A549 (cell line): Measurements from ENCODE around the gene CAPN11. TPM values are rescaled to one million over a fixed set of nuclear protein-coding genes. Genes with fewer than 3 reads are reported as not detected.

Source experiments
- ATAC-seq, 2 experiments: fragments of 200-7000 bp in 1 of 2; fragments of >200 bp in 1 of 2; cut with Nextera tagmentation in 1 of 2; cut with Tn5 transposase in 1 of 2; 3 replicates each; pipeline versions ENCODE4 v1.8.0 to v1.9.1; 2018 to 2020; ENCODE audit warnings: mild to moderate bottlenecking in 1 of 2, moderate library complexity in 1 of 2
- CTCF ChIA-PET: fragments of 300-600 bp; sonication (Branson Sonifier 250); formaldehyde crosslinking; extraction: SDS; loops from one replicate; lab custom pipeline; 2021; ENCODE audit warnings: antibody characterized with exemption, inconsistent platforms; lab: Yijun Ruan, JAX
- POLR2A ChIA-PET: fragments of 350-600 bp; formaldehyde crosslinking; extraction: SDS; loops from one replicate; lab custom pipeline; 2021; ENCODE audit warnings: antibody characterized with exemption, inconsistent platforms; lab: Yijun Ruan, JAX
- DNase-seq, 2 experiments: peaks; one replicate each; pipeline versions ENCODE4 v3.0.0 to v3.0.0-alpha.2; 2011 to 2016; ENCODE audit warnings: low read depth in 1 of 2, low spot score in 1 of 2
- FAIRE-seq: peaks from 2 replicates; lab custom pipeline; 2011; peaks lifted over from hg19 to GRCh38; lab: Jason Lieb, UNC
- H3K27ac ChIP-seq, 2 experiments: fragments of >200 bp; sonication (Bioruptor Twin); formaldehyde crosslinking; 3 replicates each; pipeline ENCODE4 v1.5.1; 2016 to 2017
- H3K4me1 ChIP-seq: fragments of >200 bp; sonication (Bioruptor Twin); formaldehyde crosslinking; 3 replicates; pipeline ENCODE4 v1.6.1; 2016
- H3K4me2 ChIP-seq: fragments of >200 bp; sonication (Bioruptor Twin); formaldehyde crosslinking; 3 replicates; pipeline ENCODE4 v1.6.1; 2016
- H3K4me3 ChIP-seq: fragments of >200 bp; sonication (Bioruptor Twin); formaldehyde crosslinking; 3 replicates; pipeline ENCODE4 v1.5.1; 2016
- H3K9me3 ChIP-seq: fragments of >200 bp; sonication (Bioruptor Twin); formaldehyde crosslinking; 3 replicates; pipeline ENCODE4 v1.6.1; 2016
- CBX8 ChIP-seq: fragments of 200-600 bp; sonication (generic); IDR thresholded peaks from 2 replicates; pipeline ENCODE4 v1.6.1; 2016
- CEBPB ChIP-seq, 2 experiments: fragments of >200 bp in 1 of 2; sonication (Bioruptor Twin) in 1 of 2; formaldehyde crosslinking in 1 of 2; IDR thresholded peaks; 2 replicates each; pipeline ENCODE4 v1.6.1; 2012 to 2016
- CHD2 ChIP-seq: fragments of 150-350 bp; IDR thresholded peaks from 2 replicates; pipeline ENCODE4 v1.6.1; 2014; ENCODE audit warnings: low read length; ENCODE audit not compliant: partially characterized antibody
- CHD4 ChIP-seq: fragments of 200-600 bp; sonication (generic); IDR thresholded peaks from 2 replicates; pipeline ENCODE4 v1.6.1; 2016; ENCODE audit warnings: antibody characterized with exemption, mild to moderate bottlenecking, borderline replicate concordance
- EHF ChIP-seq: fragments of 250-450 bp; sonication (Bioruptor Pico); IDR thresholded peaks from 2 replicates; pipeline ENCODE4 v1.5.0; 2020; ENCODE audit warnings: mild to moderate bottlenecking
- ESRRA ChIP-seq: fragments of 150-350 bp; IDR thresholded peaks from 2 replicates; pipeline ENCODE4 v1.6.1; 2014; ENCODE audit warnings: mild to moderate bottlenecking, low read length, borderline replicate concordance
- MAFK ChIP-seq: fragments of 450-650 bp; IDR thresholded peaks from 2 replicates; pipeline ENCODE4 v1.6.1; 2014; ENCODE audit not compliant: partially characterized antibody
- NR3C1 ChIP-seq: fragments of >200 bp; sonication (Bioruptor Twin); formaldehyde crosslinking; IDR thresholded peaks from 3 replicates; pipeline ENCODE4 v1.6.1; 2017
- POLR2AphosphoS2 ChIP-seq: conservative IDR thresholded peaks from 2 replicates; pipeline ENCODE4 v1.6.1; 2012; ENCODE audit warnings: low read length, improper control_type of control experiment, inconsistent platforms
- RAD21 ChIP-seq, 2 experiments: fragments of >200 bp in 1 of 2; sonication (Bioruptor Twin) in 1 of 2; formaldehyde crosslinking in 1 of 2; IDR thresholded peaks in 1 of 2; conservative IDR thresholded peaks in 1 of 2; 2 replicates in 1 of 2; 3 replicates in 1 of 2; pipeline ENCODE4 v1.6.1; 2012 to 2018; ENCODE audit warnings: inconsistent platforms in 1 of 2
- RARB ChIP-seq: fragments of 250-450 bp; sonication (Bioruptor Pico); IDR thresholded peaks from 2 replicates; pipeline ENCODE4 v1.8.0; 2021; ENCODE audit warnings: mild to moderate bottlenecking, moderate library complexity
- RCOR1 ChIP-seq: fragments of 150-350 bp; IDR thresholded peaks from 2 replicates; pipeline ENCODE4 v1.6.1; 2014; ENCODE audit warnings: antibody characterized with exemption, low read length, low read depth
- RNF2 ChIP-seq: fragments of 200-600 bp; sonication (generic); IDR thresholded peaks from 2 replicates; pipeline ENCODE4 v1.6.1; 2016; ENCODE audit warnings: low read depth, mild to moderate bottlenecking, antibody characterized with exemption, moderate library complexity, borderline replicate concordance
- WGBS: methylation state at CpG from one replicate; pipeline ENCODE4 v1.1.6; 2017; ENCODE audit errors: missing lambda C conversion rate; 5-methylcytosine and 5-hydroxymethylcytosine counted together
- polyA minus RNA-seq: library from RNA; depleted of rRNA, polyadenylated mRNA; stranded (reverse); fragments of >200 nt; gene quantifications from 2 replicates; pipeline ENCODE4 v1.2.3, GENCODE V29; 2011; rRNA and poly(A)+ RNA removed
- polyA plus RNA-seq, 4 experiments: library from polyadenylated mRNA; depleted of rRNA in 3 of 4; stranded (reverse); fragments of >200 nt; fragmentation: RNase III in 1 of 4; extraction: RNeasy Plus Mini Kit Qiagen cat#74134 plus additional on column Dnase treatment in 1 of 4; gene quantifications; 2 replicates in 3 of 4; 3 replicates in 1 of 4; pipeline ENCODE4 v1.2.3, GENCODE V29; 2011 to 2017
- TF ChIP-seq, protein P1 (sequence below): IDR thresholded peaks from 2 replicates; pipeline ENCODE4 v1.6.1; 2012
- TF ChIP-seq, protein P2 (sequence below): IDR thresholded peaks from 2 replicates; pipeline ENCODE4 v1.6.1; 2012
- TF ChIP-seq, protein P3 (sequence below): fragments of 200-600 bp; sonication (generic); IDR thresholded peaks from 2 replicates; pipeline ENCODE4 v1.6.1; 2016; ENCODE audit warnings: antibody characterized with exemption, mild to moderate bottlenecking, moderate library complexity

Gene CAPN11
- polyA plus RNA-seq (2011; rRNA removed), result 0.10 and 0.25 TPM in 2 replicates
- polyA plus RNA-seq (2012; cell fraction: cytosol; rRNA removed), result 0.04 TPM in 2 replicates
- polyA plus RNA-seq (2012; cell fraction: nucleus; rRNA removed), result 0.14 and 0.31 TPM in 2 replicates
- 0.09 TPM in 1 of 3 replicates, not detected in the others for polyA plus RNA-seq (2017; fragmentation: RNase III; extraction: RNeasy Plus Mini Kit Qiagen cat#74134 plus additional on column Dnase treatment)
- polyA minus RNA-seq, result 0.24 TPM in 1 of 2 replicates, not detected in the other

DNA sequence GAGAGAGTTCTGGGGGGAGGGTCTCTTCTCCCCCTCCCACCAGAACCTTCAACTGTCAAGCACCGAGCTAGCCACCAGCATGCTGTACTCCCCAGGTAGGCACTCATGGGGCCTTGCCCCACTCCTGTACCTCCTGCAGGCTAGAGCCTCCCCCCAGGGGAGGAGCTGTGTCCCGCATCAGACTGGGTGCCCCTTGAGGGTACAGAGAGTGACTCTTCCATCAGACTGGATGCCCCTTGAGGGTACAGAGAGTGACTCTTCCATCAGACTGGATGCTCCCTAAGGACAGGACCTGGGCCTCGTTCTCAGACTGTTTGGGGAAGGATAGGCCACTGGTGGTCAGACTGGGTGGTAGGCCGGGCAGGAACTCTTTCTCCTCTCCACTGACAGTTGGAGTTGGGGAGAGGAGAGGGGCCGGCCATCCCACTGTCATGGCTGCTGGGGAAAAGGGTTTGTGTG is at the start of gene CAPN11:
Gene CAPN11, plus strand, starts transcription at position 51 of the 459 bp plus-strand sequence. Its CDS starts 29 bp downstream, at position 80.
- CTCF ChIA-PET, result interaction anchor here (0.7 kb wide), 1 partner anchor 14 kb away, joined by 3 read pairs; no protein-coding TSS in a partner anchor
- Histone ChIP-seq H3K27ac (no peak within 1 kb of the TSS), H3K4me2 (no peak within 1 kb of the TSS)
- FAIRE-seq (no peak), DNase-seq (no peak)
- TF ChIP-seq ESRRA, result no peak
- no peak for TF ChIP-seq NR3C1
- no peak for TF ChIP-seq CEBPB (IDR thresholded peaks at IDR 0.05)
- TF ChIP-seq, protein P1, sequence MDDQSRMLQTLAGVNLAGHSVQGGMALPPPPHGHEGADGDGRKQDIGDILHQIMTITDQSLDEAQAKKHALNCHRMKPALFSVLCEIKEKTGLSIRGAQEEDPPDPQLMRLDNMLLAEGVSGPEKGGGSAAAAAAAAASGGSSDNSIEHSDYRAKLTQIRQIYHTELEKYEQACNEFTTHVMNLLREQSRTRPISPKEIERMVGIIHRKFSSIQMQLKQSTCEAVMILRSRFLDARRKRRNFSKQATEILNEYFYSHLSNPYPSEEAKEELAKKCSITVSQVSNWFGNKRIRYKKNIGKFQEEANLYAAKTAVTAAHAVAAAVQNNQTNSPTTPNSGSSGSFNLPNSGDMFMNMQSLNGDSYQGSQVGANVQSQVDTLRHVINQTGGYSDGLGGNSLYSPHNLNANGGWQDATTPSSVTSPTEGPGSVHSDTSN, result no peak
- TF ChIP-seq POLR2AphosphoS2, result no peak
- TF ChIP-seq, all 56 proteins: peak for 0
- no peak within 1 kb of the TSS for H3K4me3 ChIP-seq
- H3K4me1 ChIP-seq, result no peaks in the 10 kb centered on the region
- ATAC-seq, result no peak
- POLR2A ChIA-PET, result no interaction called here
- WGBS, result 100% methylated on average over 2 of the region's 5 CpGs
- no peaks in the 10 kb centered on the region for H3K9me3 ChIP-seq

DNA sequence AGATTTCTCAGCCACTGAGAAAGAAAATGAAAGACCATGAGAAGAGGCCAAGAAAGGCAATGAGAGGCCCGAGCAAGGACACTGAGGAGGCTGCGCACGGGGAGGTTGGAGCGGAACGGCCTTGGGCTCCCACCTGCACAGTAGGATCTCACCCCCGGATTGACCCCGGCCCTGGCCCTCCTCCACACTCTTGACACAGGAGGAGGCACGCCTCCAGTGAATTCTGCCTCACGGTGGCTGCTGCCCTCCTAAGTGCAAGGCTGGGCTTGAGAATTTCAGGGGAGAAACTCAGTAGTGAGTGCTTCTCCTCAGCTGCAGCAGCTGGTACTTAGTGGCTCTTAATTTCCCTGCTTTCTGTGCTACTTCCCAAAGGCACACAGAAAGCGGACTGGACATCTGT is 49.4 kb upstream of the CAPN11 start:
- no peak for DNase-seq
- no peak for FAIRE-seq
- ChIA-PET POLR2A (no interaction called here), CTCF (interaction anchor here (0.5 to 6.7 kb wide), 3 partner anchors 8 to 1452 kb away, joined by 3 to 30 read pairs (median 3); no protein-coding TSS in a partner anchor)
- no peak overlapping the region for H3K4me3 ChIP-seq
- H3K4me2 ChIP-seq, result no peak overlapping the region
- TF ChIP-seq RCOR1 (no peak), CHD2 (no peak), RAD21 (conservative IDR thresholded peaks at IDR 0.05 in 1 of 2, IDR thresholded peaks at IDR 0.05 in 1 of 2) (no peak), MAFK (no peak), CBX8 (no peak), RNF2 (no peak)
- TF ChIP-seq, protein P2, sequence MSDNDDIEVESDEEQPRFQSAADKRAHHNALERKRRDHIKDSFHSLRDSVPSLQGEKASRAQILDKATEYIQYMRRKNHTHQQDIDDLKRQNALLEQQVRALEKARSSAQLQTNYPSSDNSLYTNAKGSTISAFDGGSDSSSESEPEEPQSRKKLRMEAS, result no peak
- 86% methylated on average over 9 of the region's 10 CpGs for WGBS
- H3K4me1 ChIP-seq, result no peaks in the 10 kb centered on the region
- ATAC-seq, result no peak
- no peak overlapping the region for H3K27ac ChIP-seq
- no peaks in the 10 kb centered on the region for H3K9me3 ChIP-seq

DNA sequence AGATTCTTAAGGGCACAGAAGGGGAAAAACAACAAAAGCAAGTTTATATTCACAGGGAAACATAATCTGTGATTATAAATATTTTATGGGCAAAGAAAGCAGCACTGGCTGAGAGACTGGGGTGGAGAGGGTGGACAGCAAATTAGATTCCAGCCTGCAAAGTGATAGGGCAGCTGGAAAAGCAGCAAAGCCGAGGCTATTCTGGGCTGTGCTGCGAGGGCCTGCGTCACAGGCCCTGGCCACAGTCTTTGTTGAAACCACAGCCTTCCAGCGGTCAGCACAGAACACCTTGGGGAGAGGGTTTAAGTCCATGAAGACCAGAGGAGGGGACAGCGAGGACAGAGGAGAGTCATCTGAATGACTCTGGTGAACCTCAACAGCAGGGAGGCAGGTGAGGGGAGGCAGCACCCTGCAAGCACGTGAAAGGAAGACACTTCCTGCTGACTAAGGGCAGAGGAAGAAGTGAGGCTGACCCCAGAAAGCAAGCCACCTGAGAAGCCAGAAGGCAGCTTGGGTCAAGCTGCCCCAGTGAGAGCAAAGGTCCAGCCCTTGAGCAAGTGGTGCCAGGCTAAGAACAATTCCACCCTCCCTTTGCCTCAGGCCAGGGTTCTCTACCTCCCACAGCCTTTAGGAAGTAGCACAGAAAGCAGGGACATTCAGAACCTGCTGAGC is 48.5 kb upstream of the CAPN11 start:
- DNase-seq (no peak), FAIRE-seq (no peak)
- POLR2A ChIA-PET, result no interaction called here
- H3K4me1 ChIP-seq, result no peaks in the 10 kb centered on the region
- TF ChIP-seq, protein P3, sequence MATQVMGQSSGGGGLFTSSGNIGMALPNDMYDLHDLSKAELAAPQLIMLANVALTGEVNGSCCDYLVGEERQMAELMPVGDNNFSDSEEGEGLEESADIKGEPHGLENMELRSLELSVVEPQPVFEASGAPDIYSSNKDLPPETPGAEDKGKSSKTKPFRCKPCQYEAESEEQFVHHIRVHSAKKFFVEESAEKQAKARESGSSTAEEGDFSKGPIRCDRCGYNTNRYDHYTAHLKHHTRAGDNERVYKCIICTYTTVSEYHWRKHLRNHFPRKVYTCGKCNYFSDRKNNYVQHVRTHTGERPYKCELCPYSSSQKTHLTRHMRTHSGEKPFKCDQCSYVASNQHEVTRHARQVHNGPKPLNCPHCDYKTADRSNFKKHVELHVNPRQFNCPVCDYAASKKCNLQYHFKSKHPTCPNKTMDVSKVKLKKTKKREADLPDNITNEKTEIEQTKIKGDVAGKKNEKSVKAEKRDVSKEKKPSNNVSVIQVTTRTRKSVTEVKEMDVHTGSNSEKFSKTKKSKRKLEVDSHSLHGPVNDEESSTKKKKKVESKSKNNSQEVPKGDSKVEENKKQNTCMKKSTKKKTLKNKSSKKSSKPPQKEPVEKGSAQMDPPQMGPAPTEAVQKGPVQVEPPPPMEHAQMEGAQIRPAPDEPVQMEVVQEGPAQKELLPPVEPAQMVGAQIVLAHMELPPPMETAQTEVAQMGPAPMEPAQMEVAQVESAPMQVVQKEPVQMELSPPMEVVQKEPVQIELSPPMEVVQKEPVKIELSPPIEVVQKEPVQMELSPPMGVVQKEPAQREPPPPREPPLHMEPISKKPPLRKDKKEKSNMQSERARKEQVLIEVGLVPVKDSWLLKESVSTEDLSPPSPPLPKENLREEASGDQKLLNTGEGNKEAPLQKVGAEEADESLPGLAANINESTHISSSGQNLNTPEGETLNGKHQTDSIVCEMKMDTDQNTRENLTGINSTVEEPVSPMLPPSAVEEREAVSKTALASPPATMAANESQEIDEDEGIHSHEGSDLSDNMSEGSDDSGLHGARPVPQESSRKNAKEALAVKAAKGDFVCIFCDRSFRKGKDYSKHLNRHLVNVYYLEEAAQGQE, result no peak
- TF ChIP-seq EHF (CRISPR knock-in tag) (no peak), RARB (no peak), CHD4 (no peak)
- TF ChIP-seq, all 56 proteins: peak for 0
- Histone ChIP-seq H3K9me3 (no peaks in the 10 kb centered on the region), H3K4me3 (no peak overlapping the region), H3K4me2 (no peak overlapping the region), H3K27ac (no peak overlapping the region)
- CTCF ChIA-PET, result interaction anchor here (0.5 to 6.7 kb wide), 4 partner anchors 9 to 1451 kb away, joined by 3 to 30 read pairs (median 4); no protein-coding TSS in a partner anchor
- ATAC-seq, result no peak
- WGBS, result 86% methylated on average over 6 of the region's 6 CpGs
